ENCODE measurements around the gene TXNIP. TPM values are rescaled to one million over a fixed set of nuclear protein-coding genes. Genes with fewer than 3 reads are reported as not detected.
A peak's percentile ranks its signal among the peaks of the same experiment; 100 is the strongest.

TXNIP gene
- total RNA-seq, 2 experiments from 2014 or later = 240 to 262 TPM

DNA sequence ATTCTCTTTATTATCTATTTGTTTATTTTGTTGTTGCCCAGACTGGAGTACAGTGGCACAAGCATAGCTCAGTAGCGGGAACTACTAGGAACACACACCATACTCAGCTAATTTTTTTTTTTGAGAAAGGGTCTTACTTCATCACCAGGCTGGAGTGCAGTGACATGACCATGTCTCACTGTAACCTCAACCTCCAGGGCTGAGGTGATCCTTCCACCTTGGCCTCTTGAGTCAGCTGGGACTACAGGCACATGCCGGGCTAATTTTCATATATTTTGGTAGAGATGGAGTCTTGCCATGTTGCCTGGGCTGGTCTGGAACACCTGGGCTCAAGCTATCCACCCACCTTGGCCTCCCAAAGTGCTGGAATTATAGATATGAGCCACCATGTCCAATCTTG, 5.3 kb upstream of the TXNIP start:
- H3K27ac Mint-ChIP-seq = peak overlapping the region; percentile 51
- H3K36me3 Mint-ChIP-seq (ENCODE audit: low read depth) = peaks cover 2% of the 10 kb centered on the region
- H3K4me1 Mint-ChIP-seq = peaks cover 68% of the 10 kb centered on the region

DNA sequence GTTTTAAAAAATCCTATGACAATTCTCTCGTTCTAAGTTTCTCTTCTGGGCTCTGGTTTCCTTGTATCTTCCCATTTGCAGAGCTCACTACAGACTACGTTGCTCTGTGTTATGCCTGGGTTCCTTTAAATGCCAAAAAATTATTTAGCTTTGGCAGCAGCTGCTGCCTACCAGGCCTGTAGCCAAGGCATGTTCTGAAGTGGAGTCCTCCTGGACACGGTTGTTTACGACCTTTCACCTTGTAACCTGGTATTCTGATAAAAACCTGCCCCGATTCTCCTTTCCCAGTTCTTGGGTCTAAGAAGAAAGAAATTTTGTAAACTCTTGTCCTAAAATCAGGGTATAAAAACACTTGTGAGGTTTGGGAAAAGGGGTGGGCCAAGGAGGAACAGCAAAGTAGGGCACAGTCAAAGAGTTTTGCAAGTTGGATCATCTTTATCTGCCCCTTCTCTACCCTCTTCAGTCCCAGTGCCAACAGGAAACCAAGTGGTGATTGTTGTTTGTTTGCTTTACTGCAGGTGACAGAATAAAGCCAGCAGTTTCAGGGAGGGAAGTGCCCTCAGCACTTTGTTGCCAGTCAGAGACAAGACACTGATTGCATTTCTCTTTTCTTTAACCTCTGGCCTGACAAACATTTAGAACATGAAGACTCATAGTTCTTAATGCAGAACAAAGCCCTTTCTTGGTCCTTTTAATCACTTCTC, 3.1 kb upstream of the TXNIP start:
- peak; percentile 53 for DNase-seq
- H3K27me3 Mint-ChIP-seq = no peaks in the 10 kb centered on the region
- H3K4me3 Mint-ChIP-seq = peak overlapping the region; percentile 60
- ChIA-PET POLR2A (no interaction called here), CTCF (interaction anchor here (13.1 kb wide), 1 partner anchor 21 kb away, joined by 190 read pairs; no protein-coding TSS in a partner anchor)
- H3K36me3 Mint-ChIP-seq (ENCODE audit: low read depth) = peaks cover 24% of the 10 kb centered on the region
- H3K9me3 Mint-ChIP-seq = no peaks in the 10 kb centered on the region
- H3K27ac Mint-ChIP-seq = peak overlapping the region; percentile 99
- H3K4me1 Mint-ChIP-seq = peaks cover 49% of the 10 kb centered on the region

More for the DNA sequence above, 5.3 kb upstream of the TXNIP start:
- no peak for DNase-seq
- POLR2A ChIA-PET = no interaction called here
- Mint-ChIP-seq H3K27me3 (no peaks in the 10 kb centered on the region), H3K4me3 (no peak overlapping the region), H3K9me3 (no peaks in the 10 kb centered on the region)
- CTCF ChIA-PET = interaction anchor here (0.7 to 13.1 kb wide), 3 partner anchors 16 to 32 kb away, joined by 3 to 190 read pairs (median 3); no protein-coding TSS in a partner anchor

DNA sequence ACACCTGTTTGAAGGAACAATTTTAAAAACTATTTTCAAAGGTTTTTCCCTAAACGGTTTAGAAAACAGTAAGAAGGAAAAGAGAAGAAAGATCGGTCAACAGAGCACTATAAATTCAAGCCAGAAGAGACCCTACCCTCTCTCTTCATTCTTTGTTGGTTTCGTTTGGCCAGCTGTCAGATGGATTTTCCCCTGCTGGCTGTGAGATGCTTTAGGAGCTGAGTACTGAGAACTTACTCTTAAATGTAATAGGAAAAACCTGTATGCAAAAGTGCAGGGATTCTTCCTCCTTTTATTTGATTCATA, 1.3 kb upstream of the TXNIP start:
- Mint-ChIP-seq H3K27me3 (no peaks in the 10 kb centered on the region), H3K4me1 (peaks cover 58% of the 10 kb centered on the region), H3K9me3 (no peaks in the 10 kb centered on the region), H3K27ac (peak overlapping the region; percentile 99), H3K36me3 (ENCODE audit: low read depth) (peaks cover 42% of the 10 kb centered on the region), H3K4me3 (peak overlapping the region; percentile 94)
- ChIA-PET CTCF (interaction anchor here (0.6 to 13.2 kb wide), 6 partner anchors 9 to 44 kb away, joined by 3 to 154 read pairs (median 4); no protein-coding TSS in a partner anchor), POLR2A (interaction anchor here (3.0 kb wide), 1 partner anchor 18 kb away, joined by 22 read pairs; no protein-coding TSS in a partner anchor)
- DNase-seq = no peak

- CTCF ChIA-PET = interaction anchor here (1.3 to 13.2 kb wide), 4 partner anchors 9 to 39 kb away, joined by 3 to 154 read pairs (median 8); no protein-coding TSS in a partner anchor
- H3K4me1 Mint-ChIP-seq = peaks cover 63% of the 10 kb centered on the region
- H3K27me3 Mint-ChIP-seq = no peaks in the 10 kb centered on the region
- POLR2A ChIA-PET = interaction anchor here (0.7 to 3.0 kb wide), 3 partner anchors 17 to 70 kb away, joined by 3 to 22 read pairs (median 4); partner anchors contain the start of gene RBM8A
- peaks cover 46% of the 10 kb centered on the region for H3K36me3 Mint-ChIP-seq (ENCODE audit: low read depth)
- H3K4me3 Mint-ChIP-seq = peak overlapping the region; percentile 94
- peak overlapping the region; percentile 99 for H3K27ac Mint-ChIP-seq
- no peaks in the 10 kb centered on the region for H3K9me3 Mint-ChIP-seq
- DNase-seq = peak; percentile 78
These were observed 788 bp upstream of the TXNIP start for GRCh38 chr1:145997016-145997717.

- peak overlapping the region; percentile 99 for H3K27ac Mint-ChIP-seq
- POLR2A ChIA-PET = interaction anchor here (0.6 to 3.0 kb wide), 3 partner anchors 16 to 67 kb away, joined by 3 to 22 read pairs (median 4); no protein-coding TSS in a partner anchor
- no peak for DNase-seq
These were observed 381 bp downstream of the TXNIP start for GRCh38 chr1:145995964-145996432.

GRCh38 chr1:145995148-145995881, 1.1 kb downstream of the TXNIP start:
- peak overlapping the region; percentile 94 for H3K4me3 Mint-ChIP-seq
- POLR2A ChIA-PET = interaction anchor here (0.6 to 2.6 kb wide), 2 partner anchors 9 to 16 kb away, joined by 3 to 16 read pairs; no protein-coding TSS in a partner anchor

More at GRCh38 chr1:145995964-145996432, 381 bp downstream of the TXNIP start:
- H3K9me3 Mint-ChIP-seq = no peaks in the 10 kb centered on the region
- H3K4me1 Mint-ChIP-seq = peaks cover 61% of the 10 kb centered on the region
- CTCF ChIA-PET = interaction anchor here (1.0 to 13.2 kb wide), 2 partner anchors 9 to 17 kb away, joined by 3 to 154 read pairs; no protein-coding TSS in a partner anchor
- no peaks in the 10 kb centered on the region for H3K27me3 Mint-ChIP-seq
- H3K4me3 Mint-ChIP-seq = peak overlapping the region; percentile 94
- peaks cover 55% of the 10 kb centered on the region for H3K36me3 Mint-ChIP-seq (ENCODE audit: low read depth)

GRCh38 chr1:145994391-145995120, 1.8 kb downstream of the TXNIP start:
- peak overlapping the region; percentile 99 for H3K27ac Mint-ChIP-seq
- ChIA-PET POLR2A (interaction anchor here (2.6 kb wide), 1 partner anchor 15 kb away, joined by 16 read pairs; no protein-coding TSS in a partner anchor), CTCF (interaction anchor here (1.0 to 13.2 kb wide), 3 partner anchors 13 to 31 kb away, joined by 5 to 154 read pairs (median 6); partner anchors contain the start of genes ANKRD34A and POLR3GL)
- DNase-seq = peak; percentile 33
- peaks cover 54% of the 10 kb centered on the region for H3K36me3 Mint-ChIP-seq (ENCODE audit: low read depth)
- peak overlapping the region; percentile 94 for H3K4me3 Mint-ChIP-seq
- no peaks in the 10 kb centered on the region for H3K27me3 Mint-ChIP-seq
- peaks cover 65% of the 10 kb centered on the region for H3K4me1 Mint-ChIP-seq
- no peaks in the 10 kb centered on the region for H3K9me3 Mint-ChIP-seq

More at GRCh38 chr1:145995148-145995881, 1.1 kb downstream of the TXNIP start:
- DNase-seq = no peak
- CTCF ChIA-PET = interaction anchor here (13.2 kb wide), 1 partner anchor 16 kb away, joined by 154 read pairs; no protein-coding TSS in a partner anchor
- H3K36me3 Mint-ChIP-seq (ENCODE audit: low read depth) = peaks cover 55% of the 10 kb centered on the region
- no peaks in the 10 kb centered on the region for H3K27me3 Mint-ChIP-seq
- H3K27ac Mint-ChIP-seq = peak overlapping the region; percentile 99
- H3K9me3 Mint-ChIP-seq = no peaks in the 10 kb centered on the region
- peaks cover 67% of the 10 kb centered on the region for H3K4me1 Mint-ChIP-seq

GRCh38 chr1:145993618-145994390, 2.6 kb downstream of the TXNIP start:
- H3K4me1 Mint-ChIP-seq = peaks cover 62% of the 10 kb centered on the region

GRCh38 chr1:145992958-145993617, 3.3 kb downstream of the TXNIP start:
- no peak for DNase-seq
- Mint-ChIP-seq H3K4me1 (peaks cover 61% of the 10 kb centered on the region), H3K4me3 (peak overlapping the region; percentile 94), H3K9me3 (no peaks in the 10 kb centered on the region), H3K36me3 (ENCODE audit: low read depth) (peaks cover 54% of the 10 kb centered on the region), H3K27me3 (no peaks in the 10 kb centered on the region), H3K27ac (peak overlapping the region; percentile 65)
- CTCF ChIA-PET = interaction anchor here (0.6 to 13.2 kb wide), 5 partner anchors 10 to 135 kb away, joined by 4 to 154 read pairs (median 4); partner anchors contain the start of genes ANKRD34A and POLR3GL
- POLR2A ChIA-PET = interaction anchor here (0.9 to 2.6 kb wide), 3 partner anchors 13 to 29 kb away, joined by 3 to 16 read pairs (median 5); partner anchors contain the start of gene ANKRD34A

More at GRCh38 chr1:145993618-145994390, 2.6 kb downstream of the TXNIP start:
- peaks cover 54% of the 10 kb centered on the region for H3K36me3 Mint-ChIP-seq (ENCODE audit: low read depth)
- H3K4me3 Mint-ChIP-seq = peak overlapping the region; percentile 94
- no peak for DNase-seq
- peak overlapping the region; percentile 99 for H3K27ac Mint-ChIP-seq
- ChIA-PET POLR2A (interaction anchor here (2.6 kb wide), 1 partner anchor 14 kb away, joined by 16 read pairs; no protein-coding TSS in a partner anchor), CTCF (interaction anchor here (1.0 to 13.2 kb wide), 4 partner anchors 10 to 30 kb away, joined by 4 to 154 read pairs (median 6); partner anchors contain the start of genes ANKRD34A and POLR3GL)
- H3K9me3 Mint-ChIP-seq = no peaks in the 10 kb centered on the region
- no peaks in the 10 kb centered on the region for H3K27me3 Mint-ChIP-seq

GRCh38 chr1:145992502-145992936, 3.9 kb downstream of the TXNIP start:
- H3K9me3 Mint-ChIP-seq = no peaks in the 10 kb centered on the region
- CTCF ChIA-PET = interaction anchor here (0.6 to 13.2 kb wide), 6 partner anchors 11 to 134 kb away, joined by 3 to 154 read pairs (median 4); partner anchors contain the start of genes ANKRD34A and POLR3GL
- H3K4me1 Mint-ChIP-seq = peaks cover 61% of the 10 kb centered on the region
- peak overlapping the region; percentile 94 for H3K4me3 Mint-ChIP-seq
- DNase-seq = no peak
- peaks cover 54% of the 10 kb centered on the region for H3K36me3 Mint-ChIP-seq (ENCODE audit: low read depth)
- H3K27ac Mint-ChIP-seq = peak overlapping the region; percentile 65
- POLR2A ChIA-PET = interaction anchor here (0.9 to 1.6 kb wide), 2 partner anchors 13 to 29 kb away, joined by 3 to 5 read pairs; partner anchors contain the start of gene ANKRD34A
- H3K27me3 Mint-ChIP-seq = no peaks in the 10 kb centered on the region
